HG03469 (cell line): ENCODE measurements around the gene TOR2A.
A peak's percentile ranks its signal among the peaks of the same experiment; 100 is the strongest.

Experiments
- ATAC-seq: cut with Tn5 transposase; IDR thresholded peaks from one replicate; pipeline ENCODE4 v1.9.1; 2021; ENCODE audit warnings: mild to moderate bottlenecking, moderate library complexity, moderate number of reproducible peaks; ENCODE audit not compliant: unreplicated experiment

The TOR2A gene

DNA sequence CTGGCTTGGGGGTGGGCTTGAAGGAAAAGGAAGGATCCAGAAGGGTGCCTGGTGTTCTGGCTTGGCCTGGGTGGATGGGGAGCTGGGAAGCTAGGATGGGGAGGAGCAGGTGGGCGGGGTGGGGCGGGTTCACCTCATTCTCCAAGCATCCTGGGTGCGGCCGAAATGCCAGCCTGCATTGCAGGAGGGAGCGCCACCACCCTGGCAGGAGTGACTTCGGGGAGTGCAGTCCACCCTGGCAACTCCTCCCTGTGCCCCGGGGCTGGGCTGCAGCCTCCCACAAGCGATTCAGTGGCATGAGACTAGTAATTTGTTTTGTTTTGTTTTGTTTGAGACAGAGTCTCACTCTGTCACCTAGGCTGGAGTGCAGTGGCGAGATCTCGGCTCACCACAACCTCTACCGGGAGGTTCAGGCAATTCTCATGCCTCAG lies 13.7 kb downstream of the TOR2A start:
- ATAC-seq: no peak

DNA sequence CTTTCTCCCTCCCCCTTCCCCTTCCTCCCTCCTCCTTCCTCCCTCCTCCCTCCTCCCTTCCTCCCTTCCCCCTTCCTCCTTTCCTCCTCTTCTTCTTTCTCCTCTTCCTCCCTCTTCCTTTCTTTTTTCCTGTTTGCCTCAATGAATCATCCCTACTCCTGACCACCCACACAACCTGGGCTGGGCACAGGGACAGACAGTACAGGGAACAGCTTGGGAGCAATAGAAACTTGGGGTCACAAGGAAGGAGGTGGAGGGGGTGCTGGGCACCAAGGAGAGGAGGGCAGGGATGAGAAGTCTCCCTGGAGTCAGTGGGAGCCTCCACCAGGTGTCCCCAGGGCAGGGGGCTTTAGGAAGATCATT lies 14.2 kb downstream of the TOR2A start:
- no peak for ATAC-seq

DNA sequence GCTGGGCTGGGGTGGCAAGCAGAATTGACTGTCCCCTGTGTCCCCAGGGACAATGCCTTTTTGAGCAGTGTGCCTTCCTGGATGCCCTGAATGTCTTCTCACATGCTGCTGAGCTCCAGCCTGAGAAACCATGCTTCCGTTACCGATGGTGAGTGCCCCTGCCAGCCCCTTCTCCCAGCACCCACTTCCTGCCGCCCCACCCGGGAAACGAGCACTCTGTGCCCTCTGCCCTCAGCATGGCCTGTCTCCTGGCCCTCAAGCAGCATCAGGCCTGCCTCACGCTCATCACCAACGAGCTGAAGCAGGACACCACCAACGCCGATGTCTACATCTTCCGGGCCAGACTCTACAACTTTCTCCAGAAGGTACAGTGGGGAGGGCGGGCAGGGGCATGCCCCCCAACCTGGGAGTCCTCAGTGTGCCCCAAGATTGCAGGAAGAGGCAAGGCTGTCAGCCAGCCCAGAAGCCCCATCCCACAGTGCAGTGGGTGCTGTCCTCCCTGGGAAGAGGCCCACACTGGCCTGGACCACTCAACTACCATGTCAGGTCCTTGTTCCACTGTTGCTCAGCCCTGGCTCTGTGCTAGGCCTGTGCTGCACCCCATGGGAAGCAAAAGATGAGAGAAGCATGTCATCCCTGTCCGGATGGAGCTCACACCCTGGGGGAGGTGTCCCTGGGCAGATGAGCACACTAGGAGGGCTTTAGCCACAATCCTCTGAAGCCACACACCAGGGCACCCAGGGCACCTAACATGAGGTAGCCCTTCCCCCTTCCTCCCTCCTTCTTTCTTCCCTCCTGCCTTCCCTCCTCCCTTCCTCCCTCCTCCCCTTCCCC lies 14.8 kb downstream of the TOR2A start:
- no peak for ATAC-seq

- ATAC-seq: no peak
These were observed 17.3 kb downstream of the TOR2A start for GRCh38 chr9:127717766-127718165.

- ATAC-seq: no peak
These were observed 18.7 kb downstream of the TOR2A start for GRCh38 chr9:127716412-127716811.

DNA sequence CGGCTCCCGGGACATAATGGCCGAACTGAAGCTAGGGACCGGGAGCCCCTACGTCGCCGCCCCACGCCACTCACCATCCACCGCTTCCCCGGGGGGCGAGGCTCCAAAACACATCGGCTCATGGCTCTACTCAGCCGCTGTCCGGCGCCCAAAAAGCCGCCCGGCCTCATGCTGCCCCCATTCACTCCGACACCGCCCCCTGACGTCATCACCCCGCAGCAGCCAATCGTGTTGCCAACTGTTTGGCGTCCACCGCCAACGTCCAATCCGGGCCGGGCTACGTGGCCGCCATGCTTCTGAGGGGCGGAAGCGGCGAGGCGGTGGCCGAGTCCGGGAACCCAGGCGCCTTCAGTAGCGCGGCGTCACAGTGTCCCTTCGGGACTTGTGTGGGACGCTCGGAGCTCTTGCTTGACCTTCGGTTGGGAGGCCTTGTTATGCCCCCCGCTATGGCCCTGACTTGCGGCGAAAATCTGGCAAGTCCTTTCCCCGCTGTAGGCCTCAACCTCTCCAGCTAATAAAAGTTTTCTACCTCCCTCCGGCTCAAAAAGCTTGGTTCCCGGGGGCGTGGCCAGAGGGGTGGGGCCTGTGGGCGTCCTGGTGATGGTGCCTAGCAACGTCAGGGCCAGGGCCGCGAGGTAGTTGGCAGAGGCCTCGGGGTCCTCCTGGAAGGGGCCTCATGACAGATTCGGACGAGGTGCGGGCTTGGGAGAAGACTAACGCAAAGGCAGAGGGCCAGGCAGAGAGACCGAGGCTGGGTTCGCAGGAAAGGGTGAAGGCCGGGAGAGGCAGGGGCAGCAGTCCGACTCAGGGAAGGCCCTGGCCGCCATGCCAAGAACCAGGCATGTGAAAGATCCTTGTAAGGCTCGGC lies 19.4 kb downstream of the TOR2A start, which contains the start of the genes PTRH1 and TTC16:
TSS of gene PTRH1 (minus strand) at position 194 of the 868 bp plus-strand sequence. CDS start at position 170, 24 bp downstream.
TSS of gene TTC16 (plus strand) at position 610 of the 868 bp plus-strand sequence. CDS start at position 677, 67 bp downstream.
- peak; percentile 66 for ATAC-seq

GRCh38 chr9:127714951-127715469 lies 20.1 kb downstream of the TOR2A start:
- ATAC-seq: no peak

- ATAC-seq: no peak
These were observed 20.9 kb downstream of the TOR2A start for GRCh38 chr9:127714020-127714750.

DNA sequence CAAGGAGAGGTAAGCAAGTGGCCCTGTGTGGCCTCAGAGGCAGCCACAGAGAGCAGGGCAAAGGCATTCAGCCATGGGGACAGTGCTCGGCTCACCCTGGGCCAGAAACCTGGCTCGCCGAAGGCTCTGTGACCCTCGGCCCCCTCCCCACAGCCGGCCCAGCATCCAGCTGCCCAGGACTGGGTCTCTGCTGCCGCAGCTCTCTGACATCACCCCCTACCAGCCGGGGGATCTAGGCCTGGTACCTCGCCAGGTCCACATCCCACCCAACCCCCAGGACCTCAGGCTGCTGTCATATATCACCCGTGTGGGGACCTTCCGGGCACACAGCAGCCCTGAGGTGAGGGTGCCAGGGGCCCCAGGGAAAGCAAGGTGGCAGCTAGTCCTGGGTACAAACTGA lies 22.2 kb downstream of the TOR2A start:
- ATAC-seq: no peak

- ATAC-seq: no peak
These were observed 22.7 kb downstream of the TOR2A start for GRCh38 chr9:127712371-127712770.

GRCh38 chr9:127711831-127712274 lies 23.2 kb downstream of the TOR2A start:
- ATAC-seq: no peak

- ATAC-seq: no peak
These were observed 23.8 kb downstream of the TOR2A start for GRCh38 chr9:127711226-127711701.

DNA sequence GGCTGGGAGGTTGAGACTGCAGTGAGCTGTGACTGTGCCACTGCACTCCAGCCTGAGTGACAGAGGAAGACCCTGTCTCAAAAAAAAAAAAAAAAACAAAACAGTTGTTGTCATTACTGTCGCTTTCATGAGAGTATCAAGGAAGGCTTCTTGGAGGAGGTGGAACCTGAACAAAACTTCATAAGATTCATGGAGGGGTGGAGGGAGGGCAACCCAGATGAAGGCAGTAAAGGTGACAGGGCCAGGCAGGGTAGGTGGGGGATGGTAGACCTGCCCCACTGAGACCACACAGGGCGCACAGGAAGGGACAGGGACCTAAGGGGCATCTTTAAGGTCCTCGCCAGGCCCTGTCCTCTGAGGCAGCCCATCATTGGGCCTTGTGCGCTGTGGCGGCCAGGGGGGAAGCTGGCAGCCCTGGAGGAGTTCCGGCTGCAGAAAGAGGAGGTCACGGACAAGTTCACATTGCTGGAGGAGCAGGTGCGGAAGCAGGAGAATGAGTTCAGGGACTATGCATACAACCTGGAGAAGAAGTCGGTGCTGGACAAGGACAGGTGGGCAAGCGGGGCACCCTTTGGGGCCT lies 24.8 kb downstream of the TOR2A start:
- no peak for ATAC-seq

GRCh38 chr9:127708952-127709587 lies 26.0 kb downstream of the TOR2A start:
- ATAC-seq: no peak

GRCh38 chr9:127707766-127708165 lies 27.3 kb downstream of the TOR2A start:
- ATAC-seq: no peak

- no peak for ATAC-seq
These were observed 28.3 kb downstream of the TOR2A start, which contains the start of gene CFAP157 for GRCh38 chr9:127706836-127707241. TSS of gene CFAP157 (plus strand) at chr9:127706988. CDS start at chr9:127707032, 44 bp downstream.

DNA sequence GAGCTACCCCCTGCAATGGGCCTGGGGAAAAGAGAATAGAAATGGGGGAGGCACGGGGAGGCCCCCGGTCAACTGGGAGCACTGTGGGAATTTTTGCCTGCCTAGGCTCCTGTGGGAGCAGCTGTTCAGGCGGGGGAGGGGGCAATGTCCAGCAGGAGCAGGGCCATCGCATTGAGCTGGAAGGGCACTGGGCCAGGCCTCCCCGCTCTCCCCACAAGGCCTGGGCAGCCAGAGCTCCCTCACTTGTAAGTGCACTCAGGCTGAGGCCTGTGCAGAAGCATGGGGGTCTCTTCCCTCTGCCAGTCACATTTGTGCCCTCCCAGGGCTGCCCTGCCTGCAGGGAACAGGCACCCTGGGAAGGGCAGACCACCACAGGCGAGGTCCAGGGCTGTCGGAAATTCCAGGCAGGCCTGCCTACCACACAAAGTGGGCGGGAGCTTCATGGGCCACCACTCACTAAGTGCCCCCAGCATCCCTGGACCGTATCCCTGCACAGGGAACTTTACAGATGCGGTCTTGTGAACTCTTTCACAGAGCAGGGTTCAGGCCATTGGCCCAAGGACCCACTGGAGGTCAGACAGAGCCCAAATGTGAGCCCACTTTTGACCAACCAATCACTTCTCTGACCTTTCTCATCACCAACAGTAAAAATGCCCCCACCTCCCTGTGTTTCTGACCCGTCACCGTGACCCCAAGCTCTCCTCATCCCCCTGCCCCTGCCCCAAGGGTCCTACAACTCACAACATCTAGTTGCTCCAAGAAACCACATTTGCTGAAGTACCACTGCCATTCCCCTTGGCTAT lies 29.3 kb downstream of the TOR2A start:
- ATAC-seq: no peak

DNA sequence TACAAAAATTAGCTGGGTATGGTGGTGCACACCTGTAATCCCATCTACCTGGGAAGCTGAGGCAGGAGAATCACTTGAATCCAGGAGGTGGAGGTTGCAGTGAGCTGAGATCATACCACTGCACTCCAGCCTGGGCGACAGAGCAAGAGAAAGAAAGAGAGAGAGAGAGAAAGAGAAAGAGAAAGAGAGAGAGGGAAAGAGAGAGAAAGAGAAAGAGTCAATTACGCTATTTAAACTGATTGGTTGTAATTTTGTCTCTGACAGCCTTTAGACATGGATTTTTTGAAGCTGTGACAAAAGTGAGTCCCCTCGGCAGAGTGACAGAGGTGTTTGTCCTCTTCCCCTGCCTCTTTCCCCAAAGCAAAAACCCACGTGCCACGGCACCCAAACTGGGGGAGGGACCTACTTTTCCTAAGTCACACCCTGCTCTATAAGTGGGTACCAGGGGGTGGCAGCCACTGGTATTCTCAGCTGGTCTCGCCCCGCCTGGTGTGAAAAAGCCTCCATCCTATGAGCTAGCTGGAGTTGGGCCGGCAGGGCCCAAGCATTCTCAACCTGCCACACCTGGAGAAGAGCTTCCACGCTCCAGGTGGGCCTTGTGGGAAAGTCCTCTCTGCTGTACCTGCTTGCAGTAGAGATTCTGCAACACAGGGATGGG lies 31.7 kb downstream of the TOR2A start:
- ATAC-seq: no peak
